Measurements from ENCODE around the gene MAGI2. TPM values are rescaled to one million over a fixed set of nuclear protein-coding genes. Genes with fewer than 3 reads are reported as not detected.

The MAGI2 gene
- total RNA-seq, 2 experiments from 2014 or later = 0.17 TPM

- intact Hi-C loops (cut with micrococcal nuclease) = no loop called here
- no peaks in the 10 kb centered on the region for H3K9me3 Mint-ChIP-seq
- H3K36me3 Mint-ChIP-seq = no peaks in the 10 kb centered on the region
- ChIA-PET CTCF (interaction anchor here (0.9 to 3.0 kb wide), 2 partner anchors 13 to 15 kb away, joined by 3 to 19 read pairs; no protein-coding TSS in a partner anchor), POLR2A (no interaction called here)
- H3K4me3 Mint-ChIP-seq = no peak overlapping the region
- no peak overlapping the region for H3K27ac Mint-ChIP-seq
- H3K4me1 Mint-ChIP-seq (ENCODE audit: low read depth) = no peaks in the 10 kb centered on the region
- peaks cover 2% of the 10 kb centered on the region for H3K27me3 Mint-ChIP-seq
- no peak for DNase-seq
Measured at GRCh38 chr7:78026492-78026891, 1427.0 kb downstream of the MAGI2 start.

GRCh38 chr7:78024591-78024990 lies 1428.9 kb downstream of the MAGI2 start:
- Mint-ChIP-seq H3K9me3 (no peaks in the 10 kb centered on the region), H3K4me1 (ENCODE audit: low read depth) (peaks cover 7% of the 10 kb centered on the region), H3K36me3 (no peaks in the 10 kb centered on the region), H3K4me3 (no peak overlapping the region), H3K27ac (no peak overlapping the region), H3K27me3 (peaks cover 2% of the 10 kb centered on the region)
- DNase-seq = no peak
- ChIA-PET CTCF (interaction anchor here (3.0 kb wide), 1 partner anchor 15 kb away, joined by 19 read pairs; no protein-coding TSS in a partner anchor), POLR2A (no interaction called here)
- intact Hi-C loops (cut with micrococcal nuclease) = loop anchor here (5.0 kb wide), 3 partner anchors 82 to 487 kb away; partner anchors contain the start of gene PTPN12

- Mint-ChIP-seq H3K27ac (no peak overlapping the region), H3K4me3 (no peak overlapping the region), H3K36me3 (no peaks in the 10 kb centered on the region), H3K4me1 (ENCODE audit: low read depth) (peaks cover 11% of the 10 kb centered on the region), H3K9me3 (no peaks in the 10 kb centered on the region), H3K27me3 (peaks cover 10% of the 10 kb centered on the region)
- ChIA-PET CTCF (no interaction called here), POLR2A (no interaction called here)
- DNase-seq = no peak
- intact Hi-C loops (cut with micrococcal nuclease) = loop anchor here (5.0 kb wide), 3 partner anchors 81 to 486 kb away; partner anchors contain the start of gene PTPN12
Measured at GRCh38 chr7:78023191-78023590, 1430.3 kb downstream of the MAGI2 start.

GRCh38 chr7:78022165-78022564 lies 1431.3 kb downstream of the MAGI2 start:
- Mint-ChIP-seq H3K27me3 (peaks cover 15% of the 10 kb centered on the region), H3K36me3 (no peaks in the 10 kb centered on the region), H3K27ac (no peak overlapping the region), H3K4me1 (ENCODE audit: low read depth) (peaks cover 13% of the 10 kb centered on the region), H3K4me3 (no peak overlapping the region), H3K9me3 (no peaks in the 10 kb centered on the region)
- no peak for DNase-seq
- ChIA-PET CTCF (interaction anchor here (1.1 to 3.8 kb wide), 2 partner anchors 14 to 19 kb away, joined by 3 to 66 read pairs; no protein-coding TSS in a partner anchor), POLR2A (no interaction called here)
- intact Hi-C loops (cut with micrococcal nuclease) = loop anchor here (5.0 kb wide), 3 partner anchors 80 to 485 kb away; partner anchors contain the start of gene PTPN12

DNA sequence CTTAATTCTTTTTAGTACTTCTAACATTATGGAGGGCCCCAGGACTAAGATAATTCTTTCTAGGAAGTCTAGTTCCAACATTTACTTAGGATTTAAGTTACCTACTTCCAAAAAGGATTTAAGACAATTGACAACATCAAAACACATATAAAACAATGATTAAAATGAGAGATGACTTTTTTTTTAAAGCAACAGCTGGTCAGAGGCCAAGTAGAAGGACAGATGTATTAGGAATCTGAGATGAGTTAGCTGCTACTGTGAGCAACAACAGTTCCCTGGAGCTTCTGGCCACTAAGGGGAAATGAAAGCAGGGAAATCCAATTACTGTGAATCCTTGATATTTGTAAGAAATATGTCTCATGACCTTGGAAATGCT lies 1432.6 kb downstream of the MAGI2 start:
- Mint-ChIP-seq H3K27me3 (peaks cover 13% of the 10 kb centered on the region), H3K4me3 (no peak overlapping the region), H3K27ac (no peak overlapping the region), H3K36me3 (no peaks in the 10 kb centered on the region), H3K4me1 (ENCODE audit: low read depth) (peaks cover 13% of the 10 kb centered on the region), H3K9me3 (no peaks in the 10 kb centered on the region)
- DNase-seq = no peak
- ChIA-PET CTCF (interaction anchor here (0.6 to 3.8 kb wide), 17 partner anchors 11 to 759 kb away, joined by 3 to 66 read pairs (median 4); partner anchors contain the start of genes PHTF2 and TMEM60), POLR2A (no interaction called here)
- intact Hi-C loops (cut with micrococcal nuclease) = loop anchor here (1.0 to 5.0 kb wide), 7 partner anchors 19 to 1998 kb away; partner anchors contain the start of genes PHTF2, PTPN12 and TMEM60

GRCh38 chr7:78020136-78020873 lies 1433.2 kb downstream of the MAGI2 start:
- POLR2A ChIA-PET = interaction anchor here (0.5 kb wide), 2 partner anchors 557 to 1324 kb away, joined by 3 to 4 read pairs; no protein-coding TSS in a partner anchor
- peak overlapping the region; percentile 67 for H3K4me3 Mint-ChIP-seq
- DNase-seq = peak; percentile 42
- peak overlapping the region; percentile 40 for H3K27ac Mint-ChIP-seq
- no peaks in the 10 kb centered on the region for H3K36me3 Mint-ChIP-seq
- no peaks in the 10 kb centered on the region for H3K9me3 Mint-ChIP-seq
- peaks cover 13% of the 10 kb centered on the region for H3K4me1 Mint-ChIP-seq (ENCODE audit: low read depth)
- CTCF ChIA-PET = interaction anchor here (0.6 to 3.9 kb wide), 20 partner anchors 11 to 759 kb away, joined by 3 to 66 read pairs (median 4); partner anchors contain the start of genes PHTF2 and TMEM60
- H3K27me3 Mint-ChIP-seq = peaks cover 13% of the 10 kb centered on the region
- intact Hi-C loops (cut with micrococcal nuclease) = loop anchor here (1.0 to 5.0 kb wide), 7 partner anchors 20 to 1998 kb away; partner anchors contain the start of genes PHTF2, PTPN12 and TMEM60

DNA sequence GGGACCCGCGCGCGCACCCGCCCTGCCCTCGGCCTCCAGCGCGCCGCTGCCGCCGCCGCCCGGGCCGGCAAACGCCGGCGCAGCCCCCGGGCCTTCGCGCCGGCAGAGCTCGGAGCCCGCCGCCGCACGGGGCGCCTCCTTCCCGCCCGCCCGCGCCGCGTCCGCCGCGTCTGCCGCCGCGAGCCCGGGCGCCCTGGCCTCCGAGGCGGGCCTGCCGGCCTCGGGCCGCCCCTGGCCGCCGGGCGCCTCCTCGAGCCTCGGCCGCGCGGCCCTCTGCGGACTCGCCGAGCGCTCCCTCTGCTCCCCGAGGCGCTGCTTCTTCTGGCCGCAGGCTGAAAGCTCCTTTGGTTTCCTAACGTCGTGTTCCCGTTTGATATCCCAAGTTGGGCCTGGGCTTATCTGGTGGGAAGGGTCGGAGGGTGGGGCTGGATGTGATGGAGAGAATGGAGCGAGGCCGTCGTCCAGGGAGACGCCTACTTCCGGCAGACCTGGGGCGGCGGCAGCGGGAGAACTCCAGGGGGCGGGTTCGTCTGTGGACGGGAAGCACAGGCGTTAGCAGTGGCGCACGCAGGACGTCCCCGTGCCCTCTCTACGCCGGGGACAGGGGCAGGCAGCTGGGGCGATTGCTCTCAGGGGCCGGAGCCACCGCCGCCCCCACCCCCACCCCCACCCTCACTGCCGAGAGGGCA lies 1433.9 kb downstream of the MAGI2 start:
- Mint-ChIP-seq H3K4me1 (ENCODE audit: low read depth) (peaks cover 13% of the 10 kb centered on the region), H3K27ac (peak overlapping the region; percentile 61), H3K4me3 (peak overlapping the region; percentile 85), H3K27me3 (peaks cover 13% of the 10 kb centered on the region), H3K36me3 (no peaks in the 10 kb centered on the region), H3K9me3 (no peaks in the 10 kb centered on the region)
- CTCF ChIA-PET = interaction anchor here (0.8 to 3.9 kb wide), 9 partner anchors 12 to 368 kb away, joined by 3 to 66 read pairs (median 9); no protein-coding TSS in a partner anchor
- POLR2A ChIA-PET = no interaction called here
- DNase-seq = peak; percentile 78
- intact Hi-C loops (cut with micrococcal nuclease) = loop anchor here (1.0 to 5.0 kb wide), 7 partner anchors 21 to 1999 kb away; partner anchors contain the start of genes PHTF2, PTPN12 and TMEM60

DNA sequence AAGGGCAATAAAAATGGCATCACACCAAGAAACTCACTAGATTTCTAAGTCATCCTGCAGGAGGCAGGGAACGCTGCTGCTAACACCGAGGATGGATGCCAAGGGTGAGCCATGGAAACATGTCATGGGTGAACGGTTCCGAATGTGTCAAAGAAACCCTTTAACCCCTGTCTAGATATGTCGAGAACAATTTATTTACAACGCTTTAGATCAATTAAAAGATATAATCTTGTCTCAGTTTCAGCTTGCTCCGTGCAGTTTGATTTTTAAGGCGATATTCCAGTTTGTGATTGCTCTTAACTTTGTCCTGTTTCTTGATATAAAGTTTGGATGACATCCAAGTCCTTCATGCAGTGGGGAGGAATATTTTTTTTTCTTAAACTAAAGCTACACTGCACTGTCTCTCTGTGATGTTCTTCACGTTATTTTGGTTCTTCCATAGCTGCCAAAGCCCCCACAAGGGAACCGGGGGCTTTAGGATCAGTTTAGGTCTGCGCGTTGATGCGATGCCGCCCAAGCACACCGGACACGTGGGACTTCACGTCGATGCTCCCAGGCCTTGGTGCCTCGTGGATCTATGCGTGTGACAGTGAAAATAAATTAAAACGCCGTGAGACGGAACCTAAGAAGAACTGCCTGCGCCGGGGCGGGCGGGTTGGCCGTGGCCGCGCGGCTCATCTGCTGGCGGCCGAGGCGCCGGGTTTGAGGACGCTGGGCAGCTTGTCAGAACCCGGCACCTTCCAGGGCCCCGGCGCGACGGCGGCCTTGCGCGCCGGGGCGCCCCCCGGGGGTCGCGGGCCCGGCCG lies 1434.6 kb downstream of the MAGI2 start:
- intact Hi-C loops (cut with micrococcal nuclease) = no loop called here
- H3K27ac Mint-ChIP-seq = no peak overlapping the region
- CTCF ChIA-PET = interaction anchor here (0.8 to 3.9 kb wide), 5 partner anchors 18 to 367 kb away, joined by 3 to 66 read pairs (median 11); no protein-coding TSS in a partner anchor
- POLR2A ChIA-PET = interaction anchor here (0.6 kb wide), 1 partner anchor 120 kb away, joined by 3 read pairs; no protein-coding TSS in a partner anchor
- peaks cover 13% of the 10 kb centered on the region for H3K27me3 Mint-ChIP-seq
- no peaks in the 10 kb centered on the region for H3K9me3 Mint-ChIP-seq
- peaks cover 13% of the 10 kb centered on the region for H3K4me1 Mint-ChIP-seq (ENCODE audit: low read depth)
- DNase-seq = peak; percentile 21
- H3K4me3 Mint-ChIP-seq = peak overlapping the region; percentile 77
- no peaks in the 10 kb centered on the region for H3K36me3 Mint-ChIP-seq

DNA sequence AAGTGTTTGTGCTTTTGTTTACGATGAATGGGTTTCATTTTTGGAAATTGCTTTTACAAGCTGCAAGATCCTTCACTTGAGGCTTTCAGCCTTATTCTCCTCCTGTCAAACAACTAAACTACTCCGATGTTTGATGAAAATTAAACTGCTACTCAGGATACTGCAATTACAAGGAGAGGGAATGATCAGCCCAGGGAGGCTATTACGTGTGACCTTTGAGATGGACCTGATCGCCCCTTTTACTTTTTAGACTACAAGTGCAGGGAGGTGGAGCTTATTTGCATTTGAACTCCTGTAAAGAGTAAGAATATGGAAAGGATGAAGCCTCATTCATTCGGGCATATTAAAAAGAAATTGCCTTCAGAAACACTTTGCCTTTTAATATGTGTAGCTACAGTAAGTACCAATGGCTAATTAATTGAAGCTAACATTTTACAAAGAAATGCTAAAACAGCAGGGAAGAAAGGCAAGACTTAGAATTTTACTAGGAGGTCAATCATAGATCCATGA lies 1435.8 kb downstream of the MAGI2 start:
- Mint-ChIP-seq H3K4me1 (ENCODE audit: low read depth) (peaks cover 13% of the 10 kb centered on the region), H3K9me3 (no peaks in the 10 kb centered on the region), H3K36me3 (no peaks in the 10 kb centered on the region), H3K27me3 (peaks cover 13% of the 10 kb centered on the region), H3K4me3 (no peak overlapping the region), H3K27ac (no peak overlapping the region)
- DNase-seq = no peak
- POLR2A ChIA-PET = no interaction called here
- CTCF ChIA-PET = interaction anchor here (1.0 to 3.9 kb wide), 3 partner anchors 22 to 366 kb away, joined by 3 to 13 read pairs (median 11); partner anchors contain the start of genes PHTF2 and TMEM60
- intact Hi-C loops (cut with micrococcal nuclease) = no loop called here

- H3K9me3 Mint-ChIP-seq = no peaks in the 10 kb centered on the region
- peaks cover 13% of the 10 kb centered on the region for H3K4me1 Mint-ChIP-seq (ENCODE audit: low read depth)
- intact Hi-C loops (cut with micrococcal nuclease) = no loop called here
- POLR2A ChIA-PET = no interaction called here
- peaks cover 13% of the 10 kb centered on the region for H3K27me3 Mint-ChIP-seq
- H3K27ac Mint-ChIP-seq = no peak overlapping the region
- H3K4me3 Mint-ChIP-seq = no peak overlapping the region
- DNase-seq = no peak
- no peaks in the 10 kb centered on the region for H3K36me3 Mint-ChIP-seq
- CTCF ChIA-PET = no interaction called here
Measured at GRCh38 chr7:78015574-78016260, 1437.8 kb downstream of the MAGI2 start.

DNA sequence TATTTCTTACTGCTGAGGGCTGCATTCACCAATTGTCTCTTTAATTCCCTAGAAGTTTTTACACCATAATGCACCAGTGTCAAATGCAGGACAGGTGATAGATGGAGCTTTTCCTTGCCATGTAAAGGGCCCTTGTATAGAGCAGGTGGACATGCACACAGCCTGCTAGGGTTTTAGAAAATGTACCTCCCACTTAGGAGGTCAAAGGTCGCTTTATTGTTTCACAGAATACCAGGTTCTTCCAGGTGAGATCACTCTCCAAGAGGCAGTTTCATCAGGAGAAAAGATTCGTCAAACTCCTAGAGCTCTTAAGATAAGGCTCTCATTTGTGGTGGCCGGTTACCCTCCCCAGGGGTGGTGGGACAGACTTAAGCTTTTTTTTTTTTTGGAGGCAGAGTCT lies 1439.1 kb downstream of the MAGI2 start:
- ChIA-PET POLR2A (no interaction called here), CTCF (interaction anchor here (0.9 kb wide), 1 partner anchor 25 kb away, joined by 3 read pairs; no protein-coding TSS in a partner anchor)
- Mint-ChIP-seq H3K4me1 (ENCODE audit: low read depth) (peaks cover 6% of the 10 kb centered on the region), H3K9me3 (no peaks in the 10 kb centered on the region), H3K4me3 (no peak overlapping the region), H3K36me3 (no peaks in the 10 kb centered on the region), H3K27me3 (peaks cover 13% of the 10 kb centered on the region), H3K27ac (no peak overlapping the region)
- intact Hi-C loops (cut with micrococcal nuclease) = no loop called here
- DNase-seq = no peak
